ENCODE measurements around the gene CALD1.

DNA sequence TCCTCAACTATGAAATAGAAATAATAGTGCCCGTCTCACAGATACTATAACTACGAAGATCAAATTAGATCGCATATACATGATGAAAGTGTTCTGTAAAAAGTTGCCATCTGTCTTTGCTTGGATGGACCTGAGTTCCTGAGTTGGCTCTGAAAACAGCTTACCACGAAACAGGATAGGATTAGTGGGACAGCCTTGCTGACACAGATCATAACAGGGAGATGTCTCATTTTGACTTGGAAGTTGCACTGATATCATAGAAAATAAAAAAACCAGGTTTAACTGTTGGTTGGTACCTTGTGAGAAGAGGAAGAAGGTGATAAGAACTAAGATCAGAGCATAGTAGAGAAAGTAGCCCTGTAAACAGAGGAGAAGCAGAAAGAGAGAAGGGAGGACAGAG is 127.6 kb downstream of the CALD1 start:
- TF ChIP-seq, protein P1, sequence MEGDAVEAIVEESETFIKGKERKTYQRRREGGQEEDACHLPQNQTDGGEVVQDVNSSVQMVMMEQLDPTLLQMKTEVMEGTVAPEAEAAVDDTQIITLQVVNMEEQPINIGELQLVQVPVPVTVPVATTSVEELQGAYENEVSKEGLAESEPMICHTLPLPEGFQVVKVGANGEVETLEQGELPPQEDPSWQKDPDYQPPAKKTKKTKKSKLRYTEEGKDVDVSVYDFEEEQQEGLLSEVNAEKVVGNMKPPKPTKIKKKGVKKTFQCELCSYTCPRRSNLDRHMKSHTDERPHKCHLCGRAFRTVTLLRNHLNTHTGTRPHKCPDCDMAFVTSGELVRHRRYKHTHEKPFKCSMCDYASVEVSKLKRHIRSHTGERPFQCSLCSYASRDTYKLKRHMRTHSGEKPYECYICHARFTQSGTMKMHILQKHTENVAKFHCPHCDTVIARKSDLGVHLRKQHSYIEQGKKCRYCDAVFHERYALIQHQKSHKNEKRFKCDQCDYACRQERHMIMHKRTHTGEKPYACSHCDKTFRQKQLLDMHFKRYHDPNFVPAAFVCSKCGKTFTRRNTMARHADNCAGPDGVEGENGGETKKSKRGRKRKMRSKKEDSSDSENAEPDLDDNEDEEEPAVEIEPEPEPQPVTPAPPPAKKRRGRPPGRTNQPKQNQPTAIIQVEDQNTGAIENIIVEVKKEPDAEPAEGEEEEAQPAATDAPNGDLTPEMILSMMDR (IDR thresholded peaks at IDR 0.05; ENCODE audit: borderline replicate concordance, extremely low read depth, low read length, poor library complexity, severe bottlenecking) = no peak
- TF ChIP-seq EZH2 (IDR thresholded peaks at IDR 0.05; ENCODE audit: borderline replicate concordance, low read depth, low read length, severe bottlenecking) = no peak

All from DND-41 (cell line).